HG03159 (cell line): ENCODE measurements around the gene SBNO2.

Source experiments
- ATAC-seq: cut with Tn5 transposase; IDR thresholded peaks from one replicate; pipeline ENCODE4 v1.9.1; 2021; ENCODE audit warnings: mild to moderate bottlenecking, moderate library complexity; ENCODE audit not compliant: unreplicated experiment

The SBNO2 gene

DNA sequence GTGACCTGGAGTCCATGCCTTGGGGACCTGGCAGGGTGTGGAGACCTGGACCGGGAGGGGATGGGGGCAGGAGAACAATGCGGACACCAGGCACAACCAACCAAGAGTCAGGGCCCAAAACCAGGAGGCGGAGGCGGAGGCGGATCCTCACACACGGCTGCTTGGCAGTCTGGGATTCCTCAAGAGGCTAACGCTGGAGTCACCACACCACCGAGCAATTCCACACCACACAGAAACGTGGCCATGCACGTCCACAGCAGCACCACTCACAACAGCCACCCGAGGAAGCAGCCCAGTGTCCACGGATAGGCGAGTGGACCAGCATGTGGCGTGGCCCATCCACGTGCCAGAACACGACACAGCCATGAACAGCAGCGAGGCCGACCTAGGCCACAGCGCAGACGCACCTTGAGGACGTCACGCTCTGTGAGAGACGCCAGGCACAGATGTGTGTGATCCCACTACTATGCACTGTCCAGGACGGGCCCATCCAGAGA, 17.7 kb downstream of the SBNO2 start:
- ATAC-seq, result no peak

- no peak for ATAC-seq
These were observed 18.4 kb downstream of the SBNO2 start for GRCh38 chr19:1155352-1156304.

GRCh38 chr19:1154731-1155351, 19.2 kb downstream of the SBNO2 start:
- ATAC-seq, result no peak

DNA sequence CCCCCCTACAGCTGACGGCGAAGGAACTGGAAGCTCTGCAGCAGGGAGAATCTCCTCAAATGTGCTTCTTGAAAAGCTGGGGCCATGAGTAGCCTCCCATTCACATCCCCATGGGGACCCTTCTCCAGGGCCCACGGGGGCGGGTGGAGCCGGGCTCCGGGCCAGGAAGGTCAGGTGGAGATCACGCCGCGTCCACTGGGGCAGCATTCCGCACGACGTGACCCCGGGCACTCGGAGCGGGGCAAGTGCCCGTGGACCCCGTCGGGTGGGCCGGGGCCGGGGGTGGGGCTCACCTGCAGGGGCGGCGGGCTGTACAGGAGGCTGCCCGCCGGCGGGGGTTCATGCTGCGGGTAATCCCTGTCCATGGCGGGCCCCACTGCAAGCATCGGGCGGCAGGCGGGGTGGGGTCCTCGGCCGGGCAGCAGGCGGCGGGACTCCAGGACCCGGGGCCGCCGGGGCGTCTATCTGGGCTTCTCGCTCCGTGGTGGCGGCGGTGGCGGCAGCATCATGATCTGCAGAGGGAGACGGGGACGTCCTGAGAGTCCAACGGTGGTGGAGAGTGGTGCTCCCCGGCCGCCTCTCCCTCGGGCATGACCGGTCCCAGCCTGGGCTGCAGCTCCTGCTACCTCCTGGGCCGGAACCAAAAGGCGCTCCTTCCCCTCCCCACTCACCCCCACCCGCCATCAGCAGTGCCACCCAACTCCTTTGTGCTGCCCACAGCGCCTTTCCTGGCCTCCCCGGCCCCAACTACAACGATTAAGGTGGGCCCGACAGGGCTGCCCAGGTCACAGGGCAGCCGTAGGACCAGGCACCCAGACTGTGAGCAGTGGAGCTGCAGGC, 20.0 kb downstream of the SBNO2 start:
- ATAC-seq, result no peak

DNA sequence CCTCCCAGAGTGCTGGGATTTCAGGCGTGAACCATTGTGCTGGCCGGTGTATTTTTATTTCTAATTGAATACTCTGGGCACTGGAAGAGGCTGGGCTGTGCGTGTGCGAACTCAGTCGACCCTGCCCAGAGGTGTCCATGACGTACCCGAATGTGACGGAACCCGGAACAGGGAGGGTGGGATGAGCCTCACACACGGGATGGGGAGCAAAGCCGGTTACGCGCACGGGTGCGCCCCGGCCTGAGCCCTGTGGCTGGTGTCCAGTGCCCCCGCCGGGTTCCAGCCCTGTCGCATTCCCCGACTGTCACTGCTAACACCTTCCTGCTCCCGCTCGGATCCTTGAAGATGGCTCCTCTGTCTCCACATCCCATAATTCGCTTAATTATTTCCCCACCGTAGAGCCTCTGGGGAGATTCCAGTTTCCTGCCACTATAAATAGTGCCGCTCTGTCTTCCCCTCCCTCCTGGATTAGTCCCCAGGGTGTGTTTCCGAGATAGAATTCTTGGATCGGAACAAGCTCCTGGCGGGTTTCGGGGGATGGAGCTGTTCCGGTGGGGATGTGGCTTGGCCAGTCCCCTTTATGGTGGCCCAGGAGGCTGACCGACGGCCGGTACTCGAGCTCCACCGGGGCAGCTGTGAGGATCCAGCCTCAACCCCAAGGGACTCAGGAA, 22.0 kb downstream of the SBNO2 start:
- no peak for ATAC-seq

DNA sequence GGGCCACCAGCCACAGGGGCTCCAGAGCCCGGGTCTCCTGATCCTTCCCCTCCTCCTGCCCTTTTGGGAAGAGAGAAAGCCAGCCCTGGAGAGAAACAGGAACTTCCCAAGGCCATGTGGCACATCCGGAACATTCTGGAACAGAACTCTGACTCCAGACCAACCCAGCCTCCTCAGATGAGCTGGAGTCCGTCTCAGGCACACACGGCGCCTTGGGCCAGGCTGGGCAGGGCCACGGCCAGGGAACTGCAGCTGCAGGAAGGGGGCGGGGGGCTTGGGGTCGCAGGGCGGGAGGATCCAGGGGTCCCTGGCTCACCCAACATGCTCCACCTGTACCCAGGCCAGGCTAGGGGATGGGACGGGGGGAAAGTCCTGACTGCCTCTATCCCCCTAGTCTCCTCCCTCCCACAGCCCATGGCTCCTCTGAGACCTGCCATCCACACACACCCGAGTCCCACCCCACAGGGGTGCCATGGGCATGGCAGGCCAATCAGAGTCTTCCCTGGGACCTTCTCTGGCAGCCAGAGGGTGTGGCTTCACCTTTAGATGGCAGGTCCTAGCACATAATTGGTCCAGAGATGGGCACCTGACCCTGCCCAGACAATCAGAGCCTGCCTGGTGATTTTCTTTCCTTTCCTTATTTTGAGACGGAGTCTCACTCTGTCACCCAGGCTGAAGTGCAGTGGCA, 22.9 kb downstream of the SBNO2 start:
- no peak for ATAC-seq

- no peak for ATAC-seq
These were observed 23.6 kb downstream of the SBNO2 start for GRCh38 chr19:1150333-1151036.

DNA sequence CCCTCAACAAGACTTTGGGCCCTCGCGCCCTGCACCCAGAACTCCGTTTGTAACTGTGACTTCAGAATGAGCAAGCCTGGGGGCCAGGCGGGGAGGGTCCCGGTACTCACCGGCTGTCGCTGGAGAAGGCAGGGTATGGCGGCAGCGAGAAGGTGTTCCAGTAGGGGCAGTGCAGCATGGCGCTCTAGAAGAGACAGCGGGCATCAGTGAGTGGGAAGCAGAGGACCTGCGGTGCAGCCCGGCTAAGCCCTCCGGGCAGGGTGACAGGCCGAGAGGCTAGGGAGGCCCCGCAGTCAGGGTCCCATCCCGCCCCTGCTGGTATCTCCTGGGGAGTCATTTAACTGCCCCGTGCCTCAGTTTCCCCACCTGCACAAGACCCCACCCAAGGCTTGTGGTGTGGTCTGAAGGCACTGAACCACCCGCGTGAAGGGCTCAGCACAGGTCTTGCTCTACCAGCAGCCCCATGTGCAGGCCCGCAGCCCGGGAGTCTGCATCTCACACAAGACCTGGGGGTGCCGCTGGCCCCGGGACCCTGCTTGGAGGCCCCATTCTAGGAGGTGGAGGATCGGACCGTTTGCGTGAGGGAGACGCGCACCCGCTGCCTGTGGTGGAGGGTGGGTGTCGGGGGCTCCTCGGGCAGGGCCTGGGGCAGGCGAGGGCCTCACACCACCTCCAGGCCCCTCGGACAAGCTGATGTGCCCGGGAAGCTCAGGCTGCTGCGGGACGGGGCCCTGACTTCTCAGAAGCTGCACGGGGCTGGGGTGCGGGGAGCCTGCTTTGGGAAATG, 24.6 kb downstream of the SBNO2 start:
- ATAC-seq, result no peak

DNA sequence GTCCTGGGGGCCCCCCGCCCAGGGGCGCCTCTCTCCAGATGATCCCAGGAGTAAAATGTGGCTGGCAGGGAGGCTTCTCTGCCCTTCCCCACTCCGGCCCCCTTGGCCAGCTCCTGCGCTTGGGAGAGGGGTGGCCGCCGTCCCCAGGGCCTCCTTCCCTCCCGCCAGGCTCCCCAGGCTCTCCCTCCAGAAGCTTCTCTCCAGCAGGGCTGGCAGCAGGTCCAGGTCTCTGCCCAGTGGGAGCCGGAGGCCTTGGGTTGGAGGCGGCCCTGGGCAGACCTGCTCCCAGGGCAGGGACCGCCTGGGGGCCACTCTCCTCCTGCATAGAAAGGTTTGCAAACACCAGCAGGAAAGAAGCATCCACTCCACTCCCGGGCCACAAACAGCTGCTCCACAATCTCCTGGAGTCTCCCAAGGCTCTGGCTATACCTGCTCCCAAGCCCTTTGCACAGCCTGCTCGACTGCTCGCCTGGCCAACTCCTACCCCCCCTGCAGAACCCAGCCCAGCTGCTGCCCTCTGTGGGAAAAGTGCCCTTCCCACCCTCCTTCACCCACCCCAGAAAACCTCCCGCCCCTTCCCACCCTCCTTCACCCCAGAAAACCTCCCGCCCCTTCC, 26.0 kb downstream of the SBNO2 start:
- ATAC-seq, result no peak

GRCh38 chr19:1146858-1147780, 26.9 kb downstream of the SBNO2 start:
- ATAC-seq, result no peak

GRCh38 chr19:1146412-1146699, 27.7 kb downstream of the SBNO2 start:
- no peak for ATAC-seq

DNA sequence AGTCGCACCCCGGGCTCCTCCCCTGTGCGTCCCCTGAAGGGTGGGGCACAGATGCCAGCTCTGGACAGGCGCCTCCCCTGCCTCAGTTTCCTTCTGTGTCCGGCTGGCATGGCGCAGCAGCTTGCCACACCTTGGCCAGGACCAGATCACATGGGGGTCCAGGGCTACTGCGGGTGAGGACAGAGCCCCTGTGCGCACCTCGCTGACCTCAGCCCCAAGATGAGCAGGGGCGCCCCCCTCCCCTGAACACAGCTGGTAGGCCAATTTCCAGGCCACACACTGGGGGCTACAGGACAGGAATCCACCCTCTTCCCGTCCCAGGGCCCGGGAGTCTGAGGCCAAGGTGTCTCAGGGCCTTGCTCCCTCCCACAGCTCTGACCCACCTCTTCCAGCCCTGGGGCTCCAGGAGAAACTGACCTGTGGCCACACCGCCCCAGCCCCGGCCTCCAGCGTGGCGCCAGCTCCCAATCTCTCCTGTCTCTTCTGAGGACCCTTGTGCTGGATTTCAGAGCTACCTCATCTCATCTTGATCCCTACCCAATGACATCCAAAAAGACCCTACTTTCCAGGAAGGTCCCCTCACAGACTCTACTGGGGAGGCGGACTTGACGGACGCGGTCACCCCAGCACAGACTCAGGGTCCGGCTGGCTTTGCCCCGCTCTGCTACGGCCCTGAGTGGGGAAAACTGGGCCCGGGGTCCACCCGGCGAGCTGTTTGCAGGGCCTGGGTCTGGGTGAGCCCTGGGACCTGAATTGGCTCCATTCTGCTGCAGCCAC, 28.2 kb downstream of the SBNO2 start:
- no peak for ATAC-seq

DNA sequence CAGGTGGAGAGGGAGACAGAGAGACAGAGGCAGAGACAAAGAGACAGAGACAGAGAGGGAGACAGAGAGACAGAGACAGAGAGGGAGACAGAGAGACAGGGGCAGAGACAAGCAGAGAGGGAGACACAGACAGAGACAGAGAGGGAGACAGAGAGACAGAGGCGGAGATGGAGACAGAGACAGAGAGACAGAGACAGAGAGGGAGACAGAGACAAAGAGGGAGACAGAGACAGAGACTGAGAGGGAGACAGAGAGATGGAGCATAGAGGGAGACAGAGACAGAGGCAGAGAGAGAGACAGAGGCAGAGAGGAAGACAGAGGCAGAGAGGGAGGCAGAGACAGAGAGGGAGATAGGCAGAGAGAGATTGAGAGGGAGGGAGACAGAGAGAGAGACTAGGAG, 29.3 kb downstream of the SBNO2 start:
- ATAC-seq, result no peak

DNA sequence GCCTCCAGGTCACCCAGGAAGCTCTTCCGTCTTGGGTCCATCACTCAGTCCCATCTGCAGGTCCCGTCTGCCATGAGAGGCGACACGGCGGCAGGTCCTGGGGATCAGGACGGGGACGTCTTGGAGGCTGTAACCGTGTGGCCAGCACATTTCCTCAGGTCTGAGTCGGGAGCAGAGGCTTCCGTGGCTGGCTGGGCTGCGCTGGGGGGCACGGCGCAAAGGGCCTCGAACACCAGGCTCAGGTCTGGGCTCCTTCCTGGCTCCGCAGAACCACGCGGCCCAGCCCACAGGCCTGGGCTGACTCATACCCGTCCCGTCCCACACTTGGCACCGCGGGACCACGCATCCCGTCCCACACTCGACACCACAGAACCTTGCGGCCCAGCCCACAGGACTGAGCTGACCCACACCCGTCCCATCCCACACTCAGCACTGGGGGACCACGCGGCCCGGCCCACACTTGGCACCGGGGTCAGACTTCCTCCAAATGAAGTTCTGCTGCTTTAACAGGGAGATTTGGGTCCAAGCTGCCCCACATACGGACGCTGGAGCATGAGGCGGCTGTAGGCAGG, 30.2 kb downstream of the SBNO2 start:
- ATAC-seq, result no peak

DNA sequence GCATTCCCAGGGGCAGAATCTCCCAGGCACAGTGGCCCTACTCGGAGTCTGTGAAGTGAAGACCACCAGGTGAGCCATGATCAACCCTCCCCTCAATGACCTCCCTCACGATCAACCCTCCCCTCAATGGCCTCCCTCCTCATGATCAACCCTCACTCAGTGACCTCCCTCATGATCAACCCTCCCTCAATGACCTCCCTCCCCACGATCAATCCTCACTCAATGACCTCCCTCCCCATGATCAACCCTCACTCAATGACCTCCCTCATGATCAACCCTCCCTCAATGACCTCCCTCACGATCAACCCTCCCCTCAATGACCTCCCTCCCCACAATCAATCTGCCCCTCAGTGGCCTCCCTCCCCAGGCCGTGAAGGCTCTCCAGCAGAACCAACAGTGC, 32.1 kb downstream of the SBNO2 start:
- no peak for ATAC-seq

- ATAC-seq, result no peak
These were observed 33.6 kb downstream of the SBNO2 start for GRCh38 chr19:1140272-1141027.
